ENCODE data around the gene TRMO. TPM values are rescaled to one million over a fixed set of nuclear protein-coding genes. Genes with fewer than 3 reads are reported as not detected.
"Not testable (repeated sequence)": the region's sequence is repeated elsewhere in the genome, so short reads cannot be mapped to it uniquely, and the experiment has no call there.

The TRMO gene
- total RNA-seq, 1 experiment from 2014 or later, result 10.4 TPM

- TF ChIP-seq, protein P1, sequence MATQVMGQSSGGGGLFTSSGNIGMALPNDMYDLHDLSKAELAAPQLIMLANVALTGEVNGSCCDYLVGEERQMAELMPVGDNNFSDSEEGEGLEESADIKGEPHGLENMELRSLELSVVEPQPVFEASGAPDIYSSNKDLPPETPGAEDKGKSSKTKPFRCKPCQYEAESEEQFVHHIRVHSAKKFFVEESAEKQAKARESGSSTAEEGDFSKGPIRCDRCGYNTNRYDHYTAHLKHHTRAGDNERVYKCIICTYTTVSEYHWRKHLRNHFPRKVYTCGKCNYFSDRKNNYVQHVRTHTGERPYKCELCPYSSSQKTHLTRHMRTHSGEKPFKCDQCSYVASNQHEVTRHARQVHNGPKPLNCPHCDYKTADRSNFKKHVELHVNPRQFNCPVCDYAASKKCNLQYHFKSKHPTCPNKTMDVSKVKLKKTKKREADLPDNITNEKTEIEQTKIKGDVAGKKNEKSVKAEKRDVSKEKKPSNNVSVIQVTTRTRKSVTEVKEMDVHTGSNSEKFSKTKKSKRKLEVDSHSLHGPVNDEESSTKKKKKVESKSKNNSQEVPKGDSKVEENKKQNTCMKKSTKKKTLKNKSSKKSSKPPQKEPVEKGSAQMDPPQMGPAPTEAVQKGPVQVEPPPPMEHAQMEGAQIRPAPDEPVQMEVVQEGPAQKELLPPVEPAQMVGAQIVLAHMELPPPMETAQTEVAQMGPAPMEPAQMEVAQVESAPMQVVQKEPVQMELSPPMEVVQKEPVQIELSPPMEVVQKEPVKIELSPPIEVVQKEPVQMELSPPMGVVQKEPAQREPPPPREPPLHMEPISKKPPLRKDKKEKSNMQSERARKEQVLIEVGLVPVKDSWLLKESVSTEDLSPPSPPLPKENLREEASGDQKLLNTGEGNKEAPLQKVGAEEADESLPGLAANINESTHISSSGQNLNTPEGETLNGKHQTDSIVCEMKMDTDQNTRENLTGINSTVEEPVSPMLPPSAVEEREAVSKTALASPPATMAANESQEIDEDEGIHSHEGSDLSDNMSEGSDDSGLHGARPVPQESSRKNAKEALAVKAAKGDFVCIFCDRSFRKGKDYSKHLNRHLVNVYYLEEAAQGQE (IDR thresholded peaks at IDR 0.05; ENCODE audit: insufficient read depth in 1 of 2, low read depth in 2 of 2, low read length in 1 of 2), result no peak
- TF ChIP-seq TCF7L2 (IDR thresholded peaks at IDR 0.05; ENCODE audit: low read depth, low read length) (no peak), CTCF (IDR thresholded peaks at IDR 0.05) (no peak), SIN3A (IDR thresholded peaks at IDR 0.05; ENCODE audit: borderline replicate concordance, insufficient read depth, low read depth, low read length) (no peak), POLR2AphosphoS5 (IDR thresholded peaks at IDR 0.05; ENCODE audit: low read depth, low read length) (no peak)
- no peaks in the 10 kb centered on the region for H3K27me3 ChIP-seq (ENCODE audit: control insufficient read depth, insufficient read depth, low read length)
- H3K36me3 ChIP-seq (ENCODE audit: control insufficient read depth, insufficient read depth, low read length), result no peaks in the 10 kb centered on the region
- ChIA-PET CTCF (no interaction called here), POLR2A (no interaction called here)
- no peaks in the 10 kb centered on the region for H3K4me1 ChIP-seq (ENCODE audit: control insufficient read depth, insufficient read depth, low read length)
- in situ Hi-C loops (cut with HindIII; ENCODE audit: low pct_unique_long_range_greater_than_20kb, low sequenced_read_pairs) (no loop called here), intact Hi-C loops (cut with micrococcal nuclease; ENCODE audit: unreplicated experiment) (no loop called here)
- no peak overlapping the region for H3K27ac ChIP-seq (ENCODE audit: low read length)
- BruUV-seq (replicated peaks), result no TSS peak
- no peaks in the 10 kb centered on the region for H3K9me3 ChIP-seq (ENCODE audit: control insufficient read depth, insufficient read depth, low read depth, low read length)
- DNase-seq (ENCODE audit: low read depth, low spot score), result no peak
- no peak overlapping the region for H3K4me3 ChIP-seq (ENCODE audit: low read depth in 2 of 2, low read length in 2 of 2)
- no peak for ATAC-seq
Measured at GRCh38 chr9:97962136-97962535, 39.8 kb upstream of the TRMO start.

GRCh38 chr9:97961361-97961760 is 39.1 kb upstream of the TRMO start:
- ATAC-seq (no peak), DNase-seq (ENCODE audit: low read depth, low spot score) (no peak)
- Histone ChIP-seq H3K4me1 (ENCODE audit: control insufficient read depth, insufficient read depth, low read length) (no peaks in the 10 kb centered on the region), H3K4me3 (ENCODE audit: low read depth in 2 of 2, low read length in 2 of 2) (no peak overlapping the region), H3K36me3 (ENCODE audit: control insufficient read depth, insufficient read depth, low read length) (no peaks in the 10 kb centered on the region), H3K27ac (ENCODE audit: low read length) (no peak overlapping the region), H3K27me3 (ENCODE audit: control insufficient read depth, insufficient read depth, low read length) (no peaks in the 10 kb centered on the region), H3K9me3 (ENCODE audit: control insufficient read depth, insufficient read depth, low read depth, low read length) (no peaks in the 10 kb centered on the region)
- TF ChIP-seq, protein P1 (IDR thresholded peaks at IDR 0.05; ENCODE audit: insufficient read depth in 1 of 2, low read depth in 2 of 2, low read length in 1 of 2), result no peak
- TF ChIP-seq TCF7L2 (IDR thresholded peaks at IDR 0.05; ENCODE audit: low read depth, low read length) (no peak), CTCF (IDR thresholded peaks at IDR 0.05) (no peak), POLR2AphosphoS5 (IDR thresholded peaks at IDR 0.05; ENCODE audit: low read depth, low read length) (no peak), SIN3A (IDR thresholded peaks at IDR 0.05; ENCODE audit: borderline replicate concordance, insufficient read depth, low read depth, low read length) (no peak)
- in situ Hi-C loops (cut with HindIII; ENCODE audit: low pct_unique_long_range_greater_than_20kb, low sequenced_read_pairs), result no loop called here
- ChIA-PET CTCF (no interaction called here), POLR2A (no interaction called here)
- intact Hi-C loops (cut with micrococcal nuclease; ENCODE audit: unreplicated experiment), result no loop called here
- no TSS peak for BruUV-seq (replicated peaks)

DNA sequence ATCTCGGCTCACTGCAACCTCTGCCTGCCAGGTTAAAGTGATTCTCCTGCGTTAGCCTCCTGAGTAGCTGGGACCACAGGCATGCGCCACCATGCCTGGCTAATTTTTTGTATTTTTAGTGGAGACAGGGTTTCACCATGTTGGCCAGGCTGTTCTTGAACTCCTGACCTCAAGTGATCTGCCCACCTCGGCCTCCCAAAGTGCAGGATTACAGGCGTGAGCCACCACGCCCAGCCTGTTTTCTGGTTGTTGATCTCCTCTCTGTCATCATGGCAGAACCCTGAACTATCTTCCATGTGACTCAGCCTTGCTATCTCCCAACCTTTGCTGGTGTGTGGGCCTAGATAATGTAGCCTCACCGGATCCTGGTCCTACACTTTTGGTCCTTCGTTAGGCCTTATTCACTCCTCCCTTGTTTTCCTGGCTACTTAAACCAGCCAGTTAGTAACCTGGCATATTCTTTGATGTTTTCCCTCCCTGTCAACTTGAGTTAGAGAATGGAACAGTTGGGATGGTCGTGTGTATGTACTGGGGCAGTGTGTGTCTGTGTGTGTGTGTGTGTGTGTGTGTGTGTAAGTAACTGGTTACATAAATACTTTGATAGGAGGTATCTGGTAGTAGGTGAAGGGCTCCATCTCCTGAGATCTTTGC is 38.5 kb upstream of the TRMO start:
- H3K4me3 ChIP-seq (ENCODE audit: low read depth in 2 of 2, low read length in 2 of 2); H3K4me1 ChIP-seq (ENCODE audit: control insufficient read depth, insufficient read depth, low read length); H3K36me3 ChIP-seq (ENCODE audit: control insufficient read depth, insufficient read depth, low read length); CTCF ChIA-PET; intact Hi-C loops (cut with micrococcal nuclease; ENCODE audit: unreplicated experiment); in situ Hi-C loops (cut with HindIII; ENCODE audit: low pct_unique_long_range_greater_than_20kb, low sequenced_read_pairs); H3K27ac ChIP-seq (ENCODE audit: low read length); H3K27me3 ChIP-seq (ENCODE audit: control insufficient read depth, insufficient read depth, low read length); DNase-seq (ENCODE audit: low read depth, low spot score); BruUV-seq (replicated peaks); ATAC-seq; H3K9me3 ChIP-seq (ENCODE audit: control insufficient read depth, insufficient read depth, low read depth, low read length): not testable (repeated sequence)
- POLR2A ChIA-PET, result interaction anchor here (0.8 kb wide), 1 partner anchor 264 kb away, joined by 3 read pairs; the partner anchor contains the start of gene XPA

Data from Panc1 (cell line).